GM19468 (cell line): ENCODE results near the gene DSP.

Source experiments
- ATAC-seq: cut with Tn5 transposase; IDR thresholded peaks from one replicate; pipeline ENCODE4 v1.9.1; 2021; ENCODE audit warnings: mild to moderate bottlenecking, moderate library complexity, moderate number of reproducible peaks; ENCODE audit not compliant: unreplicated experiment; ENCODE audit errors: extremely low read depth

The DSP gene

GRCh38 chr6:7535498-7535897 lies 6.0 kb upstream of the DSP start:
- ATAC-seq, result no peak

GRCh38 chr6:7537565-7538174 lies 3.8 kb upstream of the DSP start:
- no peak for ATAC-seq

- no peak for ATAC-seq
Observed at GRCh38 chr6:7538484-7538883, 3.0 kb upstream of the DSP start.

GRCh38 chr6:7540595-7540994 lies 876 bp upstream of the DSP start:
- ATAC-seq, result no peak

- ATAC-seq, result no peak
Observed at GRCh38 chr6:7542065-7542873, 798 bp downstream of the DSP start.

- no peak for ATAC-seq
Observed at GRCh38 chr6:7542874-7543624, 1.6 kb downstream of the DSP start.

GRCh38 chr6:7543789-7544424 lies 2.4 kb downstream of the DSP start:
- ATAC-seq, result no peak

GRCh38 chr6:7544597-7544996 lies 3.1 kb downstream of the DSP start:
- no peak for ATAC-seq

GRCh38 chr6:7545316-7546019 lies 4.0 kb downstream of the DSP start:
- ATAC-seq, result no peak

- no peak for ATAC-seq
Observed at GRCh38 chr6:7546020-7546369, 4.5 kb downstream of the DSP start.

GRCh38 chr6:7546383-7546782 lies 4.9 kb downstream of the DSP start:
- no peak for ATAC-seq

GRCh38 chr6:7546896-7547295 lies 5.4 kb downstream of the DSP start:
- ATAC-seq, result no peak

- no peak for ATAC-seq
Observed at GRCh38 chr6:7547315-7547714, 5.8 kb downstream of the DSP start.

GRCh38 chr6:7550433-7550801 lies 8.9 kb downstream of the DSP start:
- no peak for ATAC-seq

- no peak for ATAC-seq
Observed at GRCh38 chr6:7554533-7555275, 13.2 kb downstream of the DSP start.

- no peak for ATAC-seq
Observed at GRCh38 chr6:7555671-7556070, 14.2 kb downstream of the DSP start.

- ATAC-seq, result no peak
Observed at GRCh38 chr6:7556394-7557106, 15.1 kb downstream of the DSP start.

- ATAC-seq, result no peak
Observed at GRCh38 chr6:7557652-7558051, 16.2 kb downstream of the DSP start.

GRCh38 chr6:7558781-7559180 lies 17.3 kb downstream of the DSP start:
- ATAC-seq, result no peak
